RPMI8226 (cell line): ENCODE results near the gene CBFA2T3.

ENCODE experiments used
- DNase-seq: peaks from one replicate; pipeline ENCODE4 v3.0.0-alpha.2; 2015

The CBFA2T3 gene

GRCh38 chr16:88995194-88995593, 18.2 kb upstream of the CBFA2T3 start:
- no peak for DNase-seq

GRCh38 chr16:88994695-88995094, 17.7 kb upstream of the CBFA2T3 start:
- DNase-seq = no peak

- no peak for DNase-seq
These were observed 17.1 kb upstream of the CBFA2T3 start for GRCh38 chr16:88993946-88994600.

- DNase-seq = peak; percentile 44
These were observed 16.3 kb upstream of the CBFA2T3 start for GRCh38 chr16:88993166-88993761.

GRCh38 chr16:88992351-88993165, 15.6 kb upstream of the CBFA2T3 start:
- peak; percentile 61 for DNase-seq

- no peak for DNase-seq
These were observed 14.9 kb upstream of the CBFA2T3 start for GRCh38 chr16:88991813-88992350.

- no peak for DNase-seq
These were observed 13.0 kb upstream of the CBFA2T3 start for GRCh38 chr16:88989852-88990547.

GRCh38 chr16:88988980-88989811, 12.2 kb upstream of the CBFA2T3 start:
- no peak for DNase-seq

GRCh38 chr16:88985521-88985920, 8.5 kb upstream of the CBFA2T3 start:
- no peak for DNase-seq

GRCh38 chr16:88983771-88984687, 7.0 kb upstream of the CBFA2T3 start:
- no peak for DNase-seq

GRCh38 chr16:88983165-88983564, 6.2 kb upstream of the CBFA2T3 start:
- no peak for DNase-seq

- no peak for DNase-seq
These were observed 5.5 kb upstream of the CBFA2T3 start for GRCh38 chr16:88982286-88983084.

GRCh38 chr16:88979353-88980015, 2.5 kb upstream of the CBFA2T3 start:
- no peak for DNase-seq

GRCh38 chr16:88978608-88979346, 1.8 kb upstream of the CBFA2T3 start:
- DNase-seq = peak; percentile 75

- DNase-seq = no peak
These were observed 1.0 kb upstream of the CBFA2T3 start for GRCh38 chr16:88977812-88978607.

- DNase-seq = peak; percentile 78
These were observed 515 bp downstream of the CBFA2T3 start for GRCh38 chr16:88976366-88977017.

- peak; percentile 47 for DNase-seq
These were observed 1.4 kb downstream of the CBFA2T3 start for GRCh38 chr16:88975511-88976061.
